Activated T-helper 1 cell treated with anti-CD3 and anti-CD28 coated beads, Interleukin-2, amount 50 U/mL, for 16 hours (primary cell): Measurements from ENCODE around the gene EXOSC1.
"Not testable (repeated sequence)": the region's sequence is repeated elsewhere in the genome, so short reads cannot be mapped to it uniquely, and the experiment has no call there.

ENCODE experiments used
- DNase-seq, 2 donors: peaks; one replicate each; pipeline ENCODE4 v3.0.0-alpha.2; 2020; ENCODE audit warnings: low read depth in 1 of 2, low spot score in 1 of 2

Gene EXOSC1, protein sequence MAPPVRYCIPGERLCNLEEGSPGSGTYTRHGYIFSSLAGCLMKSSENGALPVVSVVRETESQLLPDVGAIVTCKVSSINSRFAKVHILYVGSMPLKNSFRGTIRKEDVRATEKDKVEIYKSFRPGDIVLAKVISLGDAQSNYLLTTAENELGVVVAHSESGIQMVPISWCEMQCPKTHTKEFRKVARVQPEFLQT

GRCh38 chr10:97445722-97446639 lies at the start of gene EXOSC1, which contains the start of gene ZDHHC16:
Gene EXOSC1, minus strand, starts transcription at chr10:97446006. Its CDS starts 21 bp downstream, at chr10:97445985.
Gene ZDHHC16, plus strand, starts transcription at chr10:97446175. Its CDS starts 5,501 bp downstream, at chr10:97451676.
- DNase-seq, result peak; percentile 72 to 85

DNA sequence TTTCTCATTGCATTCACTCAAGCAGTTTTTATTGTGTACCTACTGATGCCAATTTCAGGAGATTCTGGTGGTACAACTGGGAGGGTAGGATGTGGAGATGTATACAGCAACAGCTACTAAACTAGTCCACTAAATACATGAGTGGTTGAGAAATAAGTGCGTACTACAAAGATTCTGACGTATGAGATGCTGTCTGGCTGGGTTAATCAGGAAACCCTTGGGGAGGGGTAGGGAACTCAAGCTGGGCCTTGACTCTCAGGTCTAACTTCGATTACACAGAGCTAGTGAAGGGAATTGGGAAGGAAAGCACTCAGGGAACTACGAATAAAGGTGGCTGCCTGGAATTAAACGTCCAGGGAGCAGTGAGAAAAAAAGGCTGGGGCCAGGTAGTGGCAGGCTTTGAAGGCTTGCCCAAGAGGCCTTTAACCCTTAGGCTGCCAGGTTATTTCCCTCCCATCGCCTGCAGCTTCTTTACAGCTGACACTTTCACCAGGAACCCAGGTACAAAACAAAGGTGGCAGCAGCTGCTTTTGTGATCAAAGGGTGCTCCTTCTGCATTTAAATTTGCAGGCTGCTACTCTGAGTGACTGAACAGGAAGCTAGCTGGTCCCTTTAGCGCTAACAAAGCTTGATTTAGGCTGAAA lies 49.2 kb upstream of the EXOSC1 start:
- DNase-seq, result no peak

DNA sequence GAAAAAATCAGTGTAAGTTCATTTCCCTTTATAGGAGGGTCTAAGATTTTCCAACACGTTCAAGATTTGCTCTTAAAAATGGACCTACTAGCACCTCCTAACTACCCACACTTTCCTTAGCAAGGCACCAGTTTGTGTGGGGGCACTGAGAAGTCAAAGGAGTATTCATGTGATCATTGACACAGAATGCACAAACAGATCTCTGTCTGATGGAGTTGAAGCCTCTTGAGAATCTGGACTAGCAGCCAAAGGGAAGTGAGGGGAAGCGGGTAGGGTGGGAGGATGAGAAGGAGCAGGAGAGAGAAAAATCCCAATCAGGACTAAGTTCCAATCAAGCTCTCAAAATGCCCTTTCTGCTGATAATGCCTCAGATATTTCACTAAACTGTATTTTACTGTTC lies 48.3 kb upstream of the EXOSC1 start:
- DNase-seq, result no peak

DNA sequence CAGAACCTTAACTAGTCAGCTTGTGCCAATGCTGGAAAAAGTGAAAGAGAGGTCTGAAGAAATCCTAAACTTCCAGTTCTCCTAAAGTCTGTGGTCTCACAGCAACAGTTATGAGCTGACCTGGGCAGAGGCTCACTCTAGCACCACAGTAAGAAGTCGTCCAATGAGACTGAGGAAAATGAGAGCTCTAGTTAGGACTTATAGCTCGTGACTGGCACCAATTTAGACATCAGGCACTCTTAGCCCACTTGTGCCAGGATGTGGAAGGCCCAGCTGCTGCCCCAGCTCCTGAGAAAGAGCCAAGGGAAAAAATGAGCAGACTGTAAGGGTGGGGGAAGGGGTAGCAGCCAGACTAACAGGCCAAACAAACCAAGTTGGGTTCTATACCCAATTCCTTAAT lies 44.8 kb upstream of the EXOSC1 start:
- DNase-seq, result no peak

GRCh38 chr10:97485647-97486281 lies 40.0 kb upstream of the EXOSC1 start:
- no peak for DNase-seq

GRCh38 chr10:97483921-97484320 lies 38.1 kb upstream of the EXOSC1 start:
- no peak for DNase-seq

DNA sequence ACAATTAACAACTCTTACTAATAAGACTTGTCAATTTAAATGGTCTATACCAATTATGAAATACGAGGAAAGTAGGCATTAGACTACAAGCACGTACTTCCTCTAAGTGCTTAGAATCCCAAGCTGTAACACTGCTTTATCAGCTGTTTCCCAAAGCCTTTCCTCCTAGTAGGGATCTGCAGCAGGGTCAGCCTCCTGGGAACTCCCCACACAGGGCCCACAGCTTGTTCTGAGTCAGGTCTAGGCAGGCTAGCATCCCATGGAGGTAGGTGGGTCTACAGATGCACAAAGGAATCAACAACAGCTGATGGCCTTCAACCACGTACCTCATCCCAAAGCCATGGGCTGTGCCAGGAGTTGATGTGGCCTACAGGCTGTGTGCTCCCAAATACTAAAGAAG lies 37.7 kb upstream of the EXOSC1 start:
- DNase-seq, result no peak

DNA sequence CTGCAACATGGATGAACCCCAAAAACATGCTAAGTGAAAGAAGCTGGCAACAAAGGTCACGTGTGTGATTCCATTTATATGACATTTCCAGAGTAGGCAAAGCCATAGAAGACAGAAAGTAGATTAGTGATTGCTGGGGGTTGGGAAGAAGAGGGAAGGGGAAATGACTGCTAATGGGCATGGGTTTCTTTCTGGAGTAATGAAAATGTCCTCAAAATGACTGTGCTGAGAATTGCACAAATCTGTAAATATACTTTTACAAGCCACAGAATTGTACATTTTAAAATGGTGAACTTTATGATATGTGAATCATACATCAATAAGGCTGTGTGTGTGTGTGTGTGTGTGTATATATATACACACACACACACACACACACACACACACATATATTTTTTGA lies 36.6 kb upstream of the EXOSC1 start:
- DNase-seq, result no peak

- no peak for DNase-seq
These were observed 35.3 kb upstream of the EXOSC1 start for GRCh38 chr10:97481071-97481470.

DNA sequence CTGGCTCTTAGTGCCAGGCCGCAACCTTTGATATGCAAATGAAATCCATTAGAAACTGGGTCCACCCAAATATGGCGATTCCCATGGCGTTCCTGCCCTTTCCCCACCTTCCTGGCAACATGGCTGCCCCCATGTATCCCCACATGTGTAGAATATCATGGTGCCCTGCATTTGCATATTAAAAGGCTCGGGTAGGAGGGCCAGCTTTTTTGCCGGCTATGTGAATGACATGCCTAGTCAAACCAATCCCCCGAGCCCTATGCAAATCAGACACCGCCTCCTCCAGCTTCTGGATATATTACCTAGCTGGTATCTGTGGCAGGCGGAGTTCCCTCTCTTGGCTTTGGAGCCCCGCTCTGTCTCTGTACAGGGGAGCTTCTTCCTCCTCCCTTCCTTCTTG lies 34.1 kb upstream of the EXOSC1 start:
- no peak for DNase-seq

GRCh38 chr10:97479410-97479809 lies 33.6 kb upstream of the EXOSC1 start:
- DNase-seq, result not testable (repeated sequence)

GRCh38 chr10:97475936-97476594 lies 30.3 kb upstream of the EXOSC1 start:
- DNase-seq, result no peak

DNA sequence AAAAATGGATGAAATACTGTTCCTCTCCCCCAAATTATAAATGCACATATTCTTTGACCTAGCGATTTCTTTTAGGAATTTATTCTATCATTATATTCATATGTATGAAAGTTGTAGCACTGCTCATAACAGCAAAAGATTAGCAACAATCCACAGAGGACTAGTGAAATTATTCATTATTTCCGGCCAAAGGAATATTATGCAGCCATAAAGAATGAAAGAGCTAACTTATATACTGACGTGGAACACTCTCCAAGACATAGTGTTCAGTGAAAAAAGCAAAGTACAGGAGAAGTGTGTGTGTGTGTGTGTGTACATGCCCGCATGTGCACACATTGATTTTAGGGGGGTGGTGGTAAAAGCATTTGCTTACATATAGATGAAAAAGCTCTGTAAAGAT lies 29.1 kb upstream of the EXOSC1 start:
- no peak for DNase-seq

DNA sequence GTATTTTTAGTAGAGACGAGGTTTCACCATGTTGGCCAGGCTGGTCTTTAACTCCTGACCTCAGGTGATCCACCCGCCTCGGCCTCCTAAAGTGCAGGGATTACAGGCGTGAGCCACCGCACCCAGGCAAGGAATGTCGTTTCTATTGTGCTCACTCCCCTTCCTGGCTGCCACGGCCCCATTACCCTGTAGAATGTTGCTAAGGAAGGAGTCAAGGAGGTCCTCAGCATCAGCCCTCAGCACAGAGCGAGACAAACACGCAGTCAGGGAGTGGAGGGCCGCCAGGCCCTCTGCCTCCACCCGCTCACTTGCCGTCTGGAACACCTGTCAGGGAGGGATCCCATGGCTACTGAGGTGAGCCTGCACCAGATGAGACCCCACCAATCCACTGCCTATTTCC lies 23.0 kb upstream of the EXOSC1 start:
- DNase-seq, result not testable (repeated sequence)

- DNase-seq, result no peak
These were observed 22.4 kb upstream of the EXOSC1 start for GRCh38 chr10:97468162-97468561.

DNA sequence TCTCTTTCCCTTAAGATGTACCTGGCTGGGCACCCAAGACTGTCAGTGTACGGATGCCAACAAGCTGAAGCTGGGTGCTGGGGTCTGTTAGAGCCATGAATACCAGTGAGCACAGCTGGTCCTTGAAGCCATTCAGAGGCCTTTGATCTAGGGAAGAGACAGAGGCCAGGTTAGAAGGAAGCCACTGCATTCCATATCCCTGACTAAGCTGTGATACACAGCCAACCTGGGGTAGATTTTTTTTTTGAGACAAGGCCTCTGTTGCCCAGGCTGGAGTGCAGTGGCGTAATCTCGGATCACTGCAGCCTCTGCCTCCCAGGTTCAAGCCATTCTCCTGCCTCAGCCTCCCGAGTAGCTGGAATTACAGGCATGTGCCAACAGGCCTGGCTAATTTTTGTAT lies 20.9 kb upstream of the EXOSC1 start:
- DNase-seq, result no peak

GRCh38 chr10:97465982-97466381 lies 20.2 kb upstream of the EXOSC1 start:
- no peak for DNase-seq

- no peak for DNase-seq
These were observed 18.4 kb upstream of the EXOSC1 start for GRCh38 chr10:97464226-97464625.

DNA sequence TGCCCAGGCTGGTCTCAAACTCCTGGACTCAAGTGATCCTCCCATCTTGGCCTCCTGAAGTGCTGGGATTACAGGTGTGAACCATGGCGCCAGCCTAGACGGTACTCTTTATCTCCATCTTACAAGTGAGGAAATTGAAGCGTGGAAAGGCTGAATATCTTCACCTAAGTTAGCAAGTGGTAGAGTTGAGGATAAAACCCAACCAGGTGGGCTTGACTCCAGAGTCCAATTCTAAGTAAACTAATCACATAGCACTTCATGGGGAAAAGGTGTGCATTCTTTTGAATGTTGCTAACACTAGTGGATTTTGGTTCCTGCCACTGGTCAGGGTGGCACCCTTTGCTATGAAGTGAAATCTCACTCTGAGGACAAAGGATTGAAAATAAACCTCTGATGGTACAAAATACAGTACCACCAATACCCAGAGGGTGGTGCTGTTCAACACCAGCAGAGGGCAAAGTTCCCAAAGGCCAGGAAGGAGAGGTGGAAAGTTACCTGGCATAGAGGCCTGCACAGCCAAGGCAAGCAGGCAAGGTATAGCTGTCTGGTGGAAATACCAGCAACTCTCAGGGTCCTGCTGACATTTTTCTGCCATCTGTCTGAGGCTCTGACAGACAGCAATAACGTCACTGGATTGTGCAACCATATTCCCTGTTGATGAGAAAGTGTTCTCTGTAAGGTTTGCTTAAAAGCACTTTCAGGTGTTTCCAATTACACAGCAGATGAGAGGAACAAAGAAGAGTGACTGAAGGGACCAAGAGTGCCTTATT lies 17.7 kb upstream of the EXOSC1 start:
- DNase-seq, result no peak

DNA sequence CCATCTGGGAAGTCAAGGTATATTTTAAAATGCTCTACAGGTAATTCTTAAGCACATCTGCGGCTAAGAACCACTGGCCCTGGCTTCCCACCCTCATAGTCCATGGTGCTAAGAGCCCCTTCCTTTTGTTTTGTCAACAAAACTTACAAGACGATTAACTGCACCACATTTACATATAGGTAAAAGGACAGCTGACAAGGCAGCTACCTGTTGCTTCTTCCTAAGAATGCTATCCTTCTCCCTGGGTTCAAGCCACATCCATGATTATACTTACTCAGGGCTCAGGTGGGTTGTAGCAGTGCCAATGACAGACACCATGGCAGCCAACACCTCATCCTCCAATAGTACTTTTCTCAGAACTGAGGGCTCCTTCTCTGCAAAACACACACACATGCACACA lies 16.5 kb upstream of the EXOSC1 start:
- no peak for DNase-seq
